Upper lobe of left lung (tissue), 6 donors: Measurements from ENCODE around the gene ABCC2. TPM values are rescaled to one million over a fixed set of nuclear protein-coding genes. Genes with fewer than 3 reads are reported as not detected.
"Not testable (repeated sequence)": the region's sequence is repeated elsewhere in the genome, so short reads cannot be mapped to it uniquely, and the experiment has no call there.

Experiments
- ATAC-seq, 2 donors: fragments of 200-7000 bp; cut with Tn5 transposase; one replicate each; pipeline ENCODE4 v1.9.1; 2022; ENCODE audit warnings: mild to moderate bottlenecking in 2 of 2, moderate library complexity in 2 of 2; ENCODE audit not compliant: low FRiP score in 2 of 2
- DNase-seq, 2 donors: peaks; one replicate each; pipeline ENCODE4 v3.0.0-alpha.2; 2019 to 2020
- H3K27ac ChIP-seq, 4 donors: fragments of 200-600 bp; sonication (generic); one replicate each; pipeline ENCODE4 v1.5.1; 2016 to 2019
- H3K27me3 ChIP-seq, 4 donors: fragments of 200-600 bp; sonication (generic); one replicate each; pipeline ENCODE4 v1.5.1; 2017 to 2019
- H3K36me3 ChIP-seq, 4 donors: fragments of 200-600 bp; sonication (generic); one replicate each; pipeline ENCODE4 v1.5.1; 2016 to 2019
- H3K4me1 ChIP-seq, 4 donors: fragments of 200-600 bp; sonication (generic); one replicate each; pipeline ENCODE4 v1.5.1; 2018 to 2019
- H3K4me3 ChIP-seq, 4 donors: fragments of 200-600 bp; sonication (generic); one replicate each; pipeline ENCODE4 v1.5.1; 2017 to 2019; ENCODE audit warnings: mild to moderate bottlenecking in 2 of 4, moderate library complexity in 1 of 4
- H3K9me3 ChIP-seq, 4 donors: fragments of 200-600 bp; sonication (generic); one replicate each; pipeline ENCODE4 v1.5.1; 2018 to 2019
- CTCF ChIP-seq, 6 experiments: fragments of 450-650 bp in 4 of 6; fragments of 200-600 bp in 2 of 6; sonication (generic) in 2 of 6; IDR thresholded peaks; one replicate each; pipeline ENCODE4 v1.5.1; 2016 to 2019; ENCODE audit warnings: antibody characterized with exemption in 6 of 6
- EP300 ChIP-seq, 4 donors: sonication (generic); formaldehyde crosslinking; IDR thresholded peaks; one replicate each; pipeline ENCODE4 v1.5.1; 2017; ENCODE audit warnings: antibody characterized with exemption in 4 of 4, control low read depth in 2 of 4
- POLR2A ChIP-seq, 4 donors: fragments of 450-650 bp; IDR thresholded peaks; one replicate each; pipeline ENCODE4 v1.5.1; 2016 to 2017; ENCODE audit warnings: antibody characterized with exemption in 4 of 4, mild to moderate bottlenecking in 2 of 4
- POLR2AphosphoS5 ChIP-seq, 2 donors: sonication (generic); formaldehyde crosslinking; IDR thresholded peaks; one replicate each; pipeline ENCODE4 v1.5.1; 2017; ENCODE audit warnings: antibody characterized with exemption in 2 of 2
- WGBS, 2 donors: methylation state at CpG; one replicate each; pipeline ENCODE4 v1.1.5; 2017 to 2018; 5-methylcytosine and 5-hydroxymethylcytosine counted together
- total RNA-seq, 6 donors: library from RNA; depleted of rRNA in 4 of 6; stranded (reverse); fragments of >200 nt in 4 of 6; gene quantifications; one replicate each; pipeline versions ENCODE4 v1.1.0 to v1.2.1, GENCODE V29; 2016 to 2021
- donor health status: DM: no; HTN: no; CAD: no; lungs with moderate emphysema.
- donor health status: DM: no; HTN: yes; CAD: no; lungs with severe emphysema.

Gene ABCC2
- total RNA-seq, 6 donors from 2014 or later = 0.46 to 5.2 (median 1.7) TPM

GRCh38 chr10:99894613-99895012 is 112.2 kb downstream of the ABCC2 start:
- no peak for ATAC-seq
- Histone ChIP-seq H3K36me3 (peaks cover 20 to 81% (median 43%) of the 10 kb centered on the region in 4 donors), H3K27ac (no peak overlapping the region), H3K9me3 (no peaks in the 10 kb centered on the region), H3K4me3 (no peak overlapping the region), H3K27me3 (no peaks in the 10 kb centered on the region), H3K4me1 (no peaks in the 10 kb centered on the region)
- no peak for DNase-seq
- WGBS, 2 donors = 91 to 92% methylated on average over 4 of the region's 4 CpGs
- TF ChIP-seq EP300 (IDR thresholded peaks at IDR 0.05) (no peak), POLR2AphosphoS5 (IDR thresholded peaks at IDR 0.05) (no peak), CTCF (IDR thresholded peaks at IDR 0.05) (no peak), POLR2A (IDR thresholded peaks at IDR 0.05) (no peak)

GRCh38 chr10:99895066-99895465 is 112.6 kb downstream of the ABCC2 start:
- 97 to 99% methylated on average over 9 of the region's 9 CpGs for WGBS, 2 donors
- H3K27ac ChIP-seq, ATAC-seq, H3K9me3 ChIP-seq, H3K27me3 ChIP-seq, H3K4me1 ChIP-seq, DNase-seq, H3K4me3 ChIP-seq: not testable (repeated sequence)
- peaks cover 20 to 86% (median 44%) of the 10 kb centered on the region in 4 donors for H3K36me3 ChIP-seq

- Histone ChIP-seq H3K4me3 (no peak overlapping the region), H3K36me3 (peaks cover 20 to 83% (median 44%) of the 10 kb centered on the region in 4 donors), H3K9me3 (no peaks in the 10 kb centered on the region), H3K27me3 (no peaks in the 10 kb centered on the region), H3K4me1 (no peaks in the 10 kb centered on the region), H3K27ac (no peak overlapping the region)
- 92 to 95% methylated on average over 9 of the region's 9 CpGs for WGBS, 2 donors
- DNase-seq (no peak), ATAC-seq (no peak)
- TF ChIP-seq POLR2AphosphoS5 (IDR thresholded peaks at IDR 0.05) (no peak), CTCF (IDR thresholded peaks at IDR 0.05) (no peak), POLR2A (IDR thresholded peaks at IDR 0.05) (no peak), EP300 (IDR thresholded peaks at IDR 0.05) (no peak)
Observed at GRCh38 chr10:99895867-99896266, 113.4 kb downstream of the ABCC2 start.

Other genes with a start within 250 kb of the ABCC2 start
- gene NKX2-3, start 249.7 kb upstream of the ABCC2 start, total RNA-seq = under 1 TPM in 2 of 6 donors, not detected in 4; 0.10 to 0.20 TPM
- 10 to 100 TPM; 25.7 to 53.4 (median 45.3) TPM for gene SLC25A28, start 162.2 kb upstream of the ABCC2 start, total RNA-seq
- gene ENTPD7, start 123.1 kb upstream of the ABCC2 start, total RNA-seq = 10 to 100 TPM in 3 of 6 donors, 1 to 10 TPM in 3; 2.9 to 12.3 (median 9.3) TPM
- gene COX15, start 50.5 kb upstream of the ABCC2 start, total RNA-seq = 10 to 100 TPM; 16.0 to 38.3 (median 29.3) TPM
- gene CUTC, start 50.4 kb upstream of the ABCC2 start, total RNA-seq = 10 to 100 TPM; 10.7 to 35.6 (median 15.8) TPM
- 10 to 100 TPM; 10.1 to 18.9 (median 12.6) TPM for gene DNMBP, start 227.3 kb downstream of the ABCC2 start, total RNA-seq